K562 (cell line): ENCODE results near the gene NUAK2. TPM values are rescaled to one million over a fixed set of nuclear protein-coding genes. Genes with fewer than 3 reads are reported as not detected.

ENCODE experiments used
- ATAC-seq: fragments of 200-7000 bp; cut with Tn5 transposase; 3 replicates; pipeline ENCODE4 v1.9.1; 2020; ENCODE audit warnings: moderate library complexity
- BruUV-seq: library from RNA; stranded (reverse); fragments of 400-500 nt; replicated peaks from 2 replicates; lab custom pipeline; 2021; lab: Mats Ljungman, UMichigan
- CTCF ChIA-PET: fragments of 300-600 bp; formaldehyde crosslinking; extraction: SDS; loops from one replicate; lab custom pipeline; 2021; ENCODE audit warnings: low intra/inter-chr PET ratio; lab: Yijun Ruan, JAX
- POLR2A ChIA-PET: fragments of 300-600, 350-650 bp; sonication (Branson Sonifier 250); formaldehyde crosslinking; extraction: SDS; loops from one replicate; lab custom pipeline; 2021; ENCODE audit warnings: antibody characterized with exemption, inconsistent platforms; lab: Yijun Ruan, JAX
- DNase-seq, 4 experiments: peaks; one replicate each; pipeline versions ENCODE4 v3.0.0 to v3.0.0-alpha.2; 2011 to 2018; ENCODE audit warnings: low spot score in 3 of 4, mixed read lengths in 3 of 4; ENCODE audit errors: extremely low read depth in 1 of 4
- FAIRE-seq: peaks from 2 replicates; lab custom pipeline; 2011; peaks lifted over from hg19 to GRCh38; lab: Jason Lieb, UNC
- H2AFZ ChIP-seq: 2 replicates; pipeline ENCODE4 v1.6.0; 2011; ENCODE audit warnings: low read depth, low read length, control low read depth, inconsistent platforms
- H3K27ac ChIP-seq: fragments of 200-600 bp; 3 replicates; pipeline ENCODE4 v1.8.0; 2011; ENCODE audit warnings: low read depth, mild to moderate bottlenecking, control low read depth, inconsistent platforms, low read length, moderate library complexity, mixed read lengths; ENCODE audit errors: extremely low read depth
- H3K27me3 ChIP-seq, 2 experiments: fragments of 300-600 bp in 1 of 2; 2 replicates in 1 of 2; 3 replicates in 1 of 2; pipeline versions ENCODE4 v1.6.0 to v1.8.0; 2011; ENCODE audit warnings: inconsistent platforms in 2 of 2, low read length in 2 of 2, mild to moderate bottlenecking in 1 of 2, mixed read lengths in 1 of 2, moderate library complexity in 1 of 2; ENCODE audit not compliant: control insufficient read depth in 2 of 2, insufficient read depth in 2 of 2
- H3K36me3 ChIP-seq: fragments of 300-600 bp; 3 replicates; pipeline ENCODE4 v1.8.0; 2011; ENCODE audit warnings: mild to moderate bottlenecking, low read length, inconsistent platforms; ENCODE audit not compliant: control insufficient read depth, insufficient read depth
- H3K4me1 ChIP-seq, 2 experiments: fragments of 200-600 bp in 1 of 2; replicated peaks in 1 of 2; 2 replicates in 1 of 2; 3 replicates in 1 of 2; pipeline versions ENCODE4 v1.5.1 to v1.8.0; 2011; ENCODE audit warnings: inconsistent platforms in 2 of 2, low read length in 2 of 2, mild to moderate bottlenecking in 1 of 2, mixed read lengths in 1 of 2, moderate library complexity in 1 of 2; ENCODE audit not compliant: control insufficient read depth in 2 of 2, insufficient read depth in 2 of 2
- H3K4me2 ChIP-seq: 2 replicates; pipeline ENCODE4 v1.6.1; 2011; ENCODE audit warnings: low read length, control low read depth, inconsistent platforms, mixed read lengths; ENCODE audit not compliant: insufficient read depth
- H3K4me3 ChIP-seq: fragments of 200-600 bp; sonication (generic), shearing (Covaris generic); 2 replicates; pipeline ENCODE4 v1.5.1; 2016; ENCODE audit warnings: control low read depth, inconsistent platforms
- H3K79me2 ChIP-seq: fragments of 200-600 bp; 3 replicates; pipeline ENCODE4 v1.8.0; 2011; ENCODE audit warnings: low read length, inconsistent platforms; ENCODE audit not compliant: control insufficient read depth, insufficient read depth
- H3K9ac ChIP-seq, 2 experiments: 2 replicates each; pipeline versions ENCODE4 v1.6.0 to v1.6.1; 2011; ENCODE audit warnings: low read depth in 2 of 2, low read length in 2 of 2, control low read depth in 1 of 2, inconsistent platforms in 1 of 2, mild to moderate bottlenecking in 1 of 2, mixed read lengths in 1 of 2; ENCODE audit not compliant: insufficient read depth in 1 of 2
- H3K9me1 ChIP-seq: one replicate; pipeline ENCODE4 v1.6.0; 2011; ENCODE audit warnings: inconsistent platforms, mild to moderate bottlenecking, low read length, moderate library complexity; ENCODE audit not compliant: control insufficient read depth, insufficient read depth
- H3K9me3 ChIP-seq: replicated peaks from 2 replicates; pipeline ENCODE4 v1.5.1; 2011; ENCODE audit warnings: low read depth, low read length, inconsistent platforms; ENCODE audit not compliant: control insufficient read depth, insufficient read depth
- H4K20me1 ChIP-seq: replicated peaks from 2 replicates; pipeline ENCODE4 v1.6.1; 2011; ENCODE audit warnings: low read length, inconsistent platforms, mixed read lengths; ENCODE audit not compliant: control insufficient read depth, insufficient read depth
- ARID4B ChIP-seq: sonication (generic); formaldehyde crosslinking; IDR thresholded peaks from 2 replicates; pipeline ENCODE4 v1.8.0; 2022; ENCODE audit warnings: mild to moderate bottlenecking, missing genetic modification reagents
- CREB3 ChIP-seq: fragments of 450-650 bp; conservative IDR thresholded peaks from 2 replicates; pipeline ENCODE4 v1.6.1; 2016; ENCODE audit warnings: missing genetic modification characterization, low read depth, mild to moderate bottlenecking, missing compliant biosample characterization, moderate library complexity
- LCOR ChIP-seq: sonication (generic); formaldehyde crosslinking; IDR thresholded peaks from 2 replicates; pipeline ENCODE4 v1.8.0; 2022; ENCODE audit warnings: mild to moderate bottlenecking, missing genetic modification reagents
- MEF2D ChIP-seq: conservative IDR thresholded peaks from 2 replicates; pipeline ENCODE4 v1.6.1; 2016; ENCODE audit warnings: low read depth, missing genetic modification characterization, missing compliant biosample characterization
- PYGO2 ChIP-seq: fragments of 450-650 bp; IDR thresholded peaks from 2 replicates; pipeline ENCODE4 v1.6.1; 2016; ENCODE audit warnings: mild to moderate bottlenecking, missing genetic modification characterization, moderate library complexity, missing compliant biosample characterization
- XRCC3 ChIP-seq: fragments of 450-650 bp; IDR thresholded peaks from 2 replicates; pipeline ENCODE4 v1.6.1; 2017; ENCODE audit warnings: mild to moderate bottlenecking, moderate library complexity
- ZBTB2 ChIP-seq: fragments of 450-650 bp; IDR thresholded peaks from 2 replicates; pipeline ENCODE4 v1.6.1; 2016; ENCODE audit warnings: antibody characterized with exemption
- ZBTB9 ChIP-seq: fragments of 450-650 bp; formaldehyde crosslinking; IDR thresholded peaks from 2 replicates; pipeline ENCODE4 v1.4.0; 2020; ENCODE audit warnings: mild to moderate bottlenecking, moderate library complexity
- ZNF12 ChIP-seq: sonication (generic); formaldehyde crosslinking; IDR thresholded peaks from 2 replicates; pipeline ENCODE4 v1.4.0; 2020; ENCODE audit warnings: mild to moderate bottlenecking, missing genetic modification reagents
- ZNF263 ChIP-seq: sonication (generic); formaldehyde crosslinking; IDR thresholded peaks from 2 replicates; pipeline ENCODE4 v1.8.0; 2022; ENCODE audit warnings: mild to moderate bottlenecking, missing genetic modification reagents, borderline replicate concordance
- ZNF584 ChIP-seq: fragments of 200-800 bp; sonication (Bioruptor generic); IDR thresholded peaks from 2 replicates; pipeline ENCODE4 v1.6.1; 2016; ENCODE audit warnings: low read depth, mild to moderate bottlenecking, missing genetic modification characterization, missing compliant biosample characterization
- ZNF75A ChIP-seq: fragments of 450-650 bp; formaldehyde crosslinking; IDR thresholded peaks from 2 replicates; pipeline ENCODE4 v1.4.0; 2020; ENCODE audit warnings: mild to moderate bottlenecking
- WGBS: fragments of 100-300 bp; shearing (Covaris generic); methylation state at CpG from one replicate; pipeline ENCODE4 v1.1.6; 2016; ENCODE audit warnings: low coverage, mixed read lengths; ENCODE audit not compliant: insufficient coverage; ENCODE audit errors: missing lambda C conversion rate; 5-methylcytosine and 5-hydroxymethylcytosine counted together
- in situ Hi-C: fragments of 300-500 bp; cut with MboI; formaldehyde crosslinking; loops from 4 replicates; pipeline ENCODE4 v1.15.0; 2018; ENCODE audit warnings: inconsistent platforms, mixed read lengths
- intact Hi-C: fragments of 100-400 bp; cut with micrococcal nuclease; formaldehyde crosslinking; loops from 2 replicates; pipeline ENCODE4 v1.14.2; 2022
- polyA plus RNA-seq, 8 experiments: library from polyadenylated mRNA; depleted of rRNA in 4 of 8; stranded (reverse) in 5 of 8; unstranded in 3 of 8; fragments of >200 nt; fragmentation: Nextera tagmentation in 2 of 8; fragmentation: Illumina TruSeq in 1 of 8; extraction: Ambion mirVana in 2 of 8; extraction: Trizol in 1 of 8; gene quantifications; 2 replicates each; pipeline versions ENCODE4 v1.2.1 to v1.2.3, GENCODE V29; 2011 to 2014; ENCODE audit warnings: inconsistent platforms in 1 of 8, missing spikeins in 1 of 8
- total RNA-seq, 7 experiments: library from RNA; depleted of rRNA in 6 of 7; stranded (reverse); fragments of >200 nt in 6 of 7; fragmentation: Illumina TruSeq in 2 of 7; extraction: Trizol in 2 of 7; gene quantifications; 2 replicates each; pipeline versions ENCODE4 v1.2.1 to v1.2.3, GENCODE V29; 2011 to 2021; ENCODE audit warnings: low replicate concordance in 1 of 7

The NUAK2 gene
- total and polyA plus RNA-seq, 9 of the 15 experiments (the other 6 are each of a cell fraction or from before 2014, with no cell fraction given), result 0.04 to 0.44 (median 0.14) TPM

GRCh38 chr1:205296154-205296553 lies 25.4 kb downstream of the NUAK2 start:
- 10% methylated on average over 2 of the region's 2 CpGs for WGBS
- no peak overlapping the region for H3K9ac ChIP-seq
- no peak overlapping the region for H3K4me3 ChIP-seq
- no peak overlapping the region for H3K27ac ChIP-seq
- intact Hi-C loops, result no loop called here
- DNase-seq, result no peak
- no peaks in the 10 kb centered on the region for H3K9me1 ChIP-seq
- H3K27me3 ChIP-seq, result peaks cover 0 to 8% of the 10 kb centered on the region in 2 experiments; a peak in 2 of 5 replicates
- ChIA-PET CTCF (no interaction called here), POLR2A (interaction anchor here (0.7 to 1.2 kb wide), 3 partner anchors 20 to 849 kb away, joined by 3 read pairs; no protein-coding TSS in a partner anchor)
- no peak for FAIRE-seq
- no peaks in the 10 kb centered on the region for H3K36me3 ChIP-seq
- ATAC-seq, result no peak
- H3K9me3 ChIP-seq, result no peaks in the 10 kb centered on the region
- no peak overlapping the region for H2AFZ ChIP-seq
- H3K4me1 ChIP-seq, result peaks cover 11 to 14% of the 10 kb centered on the region in 2 experiments; a peak in 4 of 5 replicates
- BruUV-seq, result no TSS peak
- TF ChIP-seq ARID4B (CRISPR knock-in tag) (no peak), LCOR (CRISPR knock-in tag) (no peak), ZNF584 (CRISPR knock-in tag) (no peak), PYGO2 (tag) (no peak), ZBTB9 (no peak), MEF2D (tag) (no peak), ZNF75A (CRISPR knock-in tag) (no peak), ZNF12 (CRISPR knock-in tag) (no peak), XRCC3 (no peak), ZBTB2 (no peak), CREB3 (tag) (no peak), ZNF263 (CRISPR knock-in tag) (no peak)
- H4K20me1 ChIP-seq, result no peaks in the 10 kb centered on the region
- no peak overlapping the region for H3K4me2 ChIP-seq
- no peaks in the 10 kb centered on the region for H3K79me2 ChIP-seq
- in situ Hi-C loops, result no loop called here
